ENCODE measurements around the gene LFNG. TPM values are rescaled to one million over a fixed set of nuclear protein-coding genes. Genes with fewer than 3 reads are reported as not detected.
A peak's percentile ranks its signal among the peaks of the same experiment; 100 is the strongest.

Gene LFNG
- total and polyA plus RNA-seq, 2 of the 13 experiments (the other 11 are each of a cell fraction or from before 2014, with no cell fraction given): 0.44 to 1.5 TPM

DNA sequence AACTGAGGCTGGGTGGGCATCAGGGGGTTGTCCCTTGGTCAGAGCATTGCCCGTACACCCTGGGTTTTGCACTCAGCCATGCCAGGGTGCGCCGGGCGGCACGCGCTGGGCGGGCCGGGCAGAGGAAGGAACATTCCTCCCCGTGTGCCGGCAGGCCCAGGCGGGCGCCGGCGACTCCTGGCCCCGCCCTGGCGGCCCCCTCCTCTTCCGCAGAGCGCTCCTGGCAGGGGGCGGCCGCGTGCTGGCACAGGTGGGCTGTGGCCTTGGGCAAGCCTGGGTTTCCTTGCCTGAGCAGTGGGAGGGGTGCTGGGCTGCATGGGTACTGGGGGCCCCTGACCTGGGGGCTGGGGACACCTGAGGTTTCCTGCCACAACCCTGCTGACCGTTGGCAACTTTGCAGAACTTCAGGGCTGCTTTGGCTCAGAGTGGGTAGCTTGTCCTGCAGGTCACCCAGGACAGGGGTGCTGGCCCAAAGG is 3.9 kb downstream of the LFNG start (continued):
- TF ChIP-seq, protein P1, sequence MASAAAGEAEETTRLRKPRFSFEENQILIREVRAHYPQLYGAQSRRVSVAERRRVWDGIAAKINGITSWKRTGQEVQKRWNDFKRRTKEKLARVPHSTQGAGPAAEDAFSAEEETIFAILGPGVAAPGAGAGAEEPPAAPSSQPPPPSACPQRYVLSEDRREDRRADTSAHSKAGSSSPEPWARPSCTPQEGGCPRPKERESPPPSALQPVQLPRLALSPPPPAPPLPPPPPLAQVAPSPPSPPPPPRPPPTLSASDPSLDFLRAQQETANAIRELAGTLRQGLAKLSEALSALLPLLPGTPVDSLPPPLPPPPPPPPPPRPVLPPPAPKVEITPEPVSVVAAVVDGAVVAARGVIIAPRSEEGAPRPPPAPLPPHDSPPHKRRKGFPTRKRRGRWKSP (CRISPR knock-in tag; IDR thresholded peaks at IDR 0.05): 0 out of 2 replicates have a peak, but pooled peaks have one; percentile 6
- TF ChIP-seq ETV6 (CRISPR knock-in tag; conservative IDR thresholded peaks at IDR 0.05) (no peak), CREB1 (IDR thresholded peaks at IDR 0.05) (no peak), CREB1 (CRISPR knock-in tag; IDR thresholded peaks at IDR 0.05) (no peak), U2AF2 (IDR thresholded peaks at IDR 0.05; ENCODE audit: low read depth, low read length) (no peak), CBX5 (CRISPR knock-in tag; IDR thresholded peaks at IDR 0.05; ENCODE audit: borderline replicate concordance) (no peak), KDM5A (IDR thresholded peaks at IDR 0.05; ENCODE audit: borderline replicate concordance, low read length) (no peak), ZBTB43 (CRISPR knock-in tag; conservative IDR thresholded peaks at IDR 0.05) (no peak), STAT6 (CRISPR knock-in tag; IDR thresholded peaks at IDR 0.05; ENCODE audit: borderline replicate concordance) (no peak), GABPB1 (CRISPR knock-in tag; IDR thresholded peaks at IDR 0.05) (0 out of 2 replicates have a peak, but pooled peaks have one; percentile 5)

All from HepG2 (cell line).